GM23338 (cell line): ENCODE data around the gene DHRSX. TPM values are rescaled to one million over a fixed set of nuclear protein-coding genes. Genes with fewer than 3 reads are reported as not detected.

Experiments used
- ATAC-seq: fragments of 200-7000 bp; cut with Tn5 transposase; 3 replicates; pipeline ENCODE4 v1.9.1; 2020
- DNase-seq: peaks from one replicate; pipeline ENCODE4 v3.0.0-alpha.2; 2015; ENCODE audit warnings: low spot score
- H2AFZ ChIP-seq: fragments of 200-600 bp; sonication (generic); 2 replicates; pipeline ENCODE4 v1.8.0; 2016; ENCODE audit warnings: antibody characterized with exemption, mild to moderate bottlenecking, moderate library complexity
- H3F3A ChIP-seq: fragments of 200-600 bp; sonication (generic); replicated peaks from 2 replicates; pipeline ENCODE4 v1.8.0; 2017; ENCODE audit warnings: antibody characterized with exemption, mixed run types, low read depth
- H3K27ac ChIP-seq: fragments of 200-600 bp; sonication (generic); 2 replicates; pipeline ENCODE4 v1.6.1; 2016; ENCODE audit warnings: low read depth
- H3K27me3 ChIP-seq: fragments of 200-600 bp; sonication (generic); 2 replicates; pipeline ENCODE4 v1.8.0; 2016; ENCODE audit warnings: mild to moderate bottlenecking, mixed run types, moderate library complexity; ENCODE audit not compliant: insufficient read depth
- H3K36me3 ChIP-seq: fragments of 200-600 bp; sonication (generic); 2 replicates; pipeline ENCODE4 v1.8.0; 2016; ENCODE audit warnings: mild to moderate bottlenecking; ENCODE audit not compliant: insufficient read depth
- H3K4me1 ChIP-seq: fragments of 200-600 bp; sonication (generic); 2 replicates; pipeline ENCODE4 v1.8.0; 2016; ENCODE audit warnings: mild to moderate bottlenecking, moderate library complexity; ENCODE audit not compliant: insufficient read depth
- H3K4me2 ChIP-seq: fragments of 200-600 bp; sonication (generic); 2 replicates; pipeline ENCODE4 v1.7.1; 2017; ENCODE audit warnings: mixed run types
- H3K4me3 ChIP-seq: fragments of 200-600 bp; sonication (generic); 2 replicates; pipeline ENCODE4 v1.6.1; 2016; ENCODE audit warnings: mixed run types
- H3K79me2 ChIP-seq: fragments of 200-600 bp; sonication (generic); replicated peaks from 2 replicates; pipeline ENCODE4 v1.8.0; 2017; ENCODE audit warnings: mild to moderate bottlenecking; ENCODE audit not compliant: insufficient read depth
- H3K9me2 ChIP-seq: fragments of 200-600 bp; sonication (generic); 2 replicates; pipeline ENCODE4 v1.8.0; 2017; ENCODE audit not compliant: insufficient read depth
- H4K20me1 ChIP-seq: fragments of 200-600 bp; sonication (generic); replicated peaks from 2 replicates; pipeline ENCODE4 v1.8.0; 2017; ENCODE audit warnings: mild to moderate bottlenecking; ENCODE audit not compliant: insufficient read depth
- H3K27ac Mint-ChIP-seq: 2 replicates; pipeline ENCODE4 v1.8.0; 2020; ENCODE audit warnings: inconsistent platforms, mild to moderate bottlenecking, moderate library complexity, mixed read lengths
- H3K27me3 Mint-ChIP-seq: 3 replicates; pipeline ENCODE4 v1.8.0; 2022; ENCODE audit warnings: low read depth, mild to moderate bottlenecking, moderate library complexity, mixed read lengths, inconsistent platforms; ENCODE audit not compliant: insufficient read depth, poor library complexity
- H3K36me3 Mint-ChIP-seq: 3 replicates; pipeline ENCODE4 v1.8.0; 2021; ENCODE audit warnings: low read depth, mild to moderate bottlenecking, inconsistent platforms, moderate library complexity, mixed read lengths
- H3K4me1 Mint-ChIP-seq: 3 replicates; pipeline ENCODE4 v1.8.0; 2020; ENCODE audit warnings: mild to moderate bottlenecking, inconsistent platforms, mixed read lengths
- H3K4me3 Mint-ChIP-seq: 3 replicates; pipeline ENCODE4 v1.8.0; 2021; ENCODE audit warnings: moderate library complexity, mild to moderate bottlenecking, inconsistent platforms, mixed read lengths
- H3K9me3 Mint-ChIP-seq: 3 replicates; pipeline ENCODE4 v1.8.0; 2020; ENCODE audit warnings: moderate library complexity, mild to moderate bottlenecking, inconsistent platforms, mixed read lengths
- CREB1 ChIP-seq: fragments of 250-450 bp; sonication (Bioruptor Pico); IDR thresholded peaks from 2 replicates; pipeline ENCODE4 v1.5.0; 2020; ENCODE audit warnings: low read depth, mild to moderate bottlenecking, moderate library complexity
- CTCF ChIP-seq, 2 experiments: fragments of 200-600 bp in 1 of 2; sonication (generic) in 1 of 2; conservative IDR thresholded peaks; 2 replicates each; pipeline versions ENCODE4 v1.5.1 to v1.6.1; 2016 to 2017; ENCODE audit warnings: antibody characterized with exemption in 2 of 2, low read depth in 2 of 2, mild to moderate bottlenecking in 2 of 2, moderate library complexity in 1 of 2
- EZH2 ChIP-seq: fragments of 200-600 bp; sonication (generic); IDR thresholded peaks from one replicate; pipeline ENCODE4 v1.8.0; 2017; ENCODE audit warnings: antibody characterized with exemption, mild to moderate bottlenecking, low read depth; ENCODE audit not compliant: unreplicated experiment
- EZH2phosphoT487 ChIP-seq: fragments of 200-600 bp; sonication (generic); IDR thresholded peaks from one replicate; pipeline ENCODE4 v1.8.1; 2018; ENCODE audit warnings: antibody characterized with exemption; ENCODE audit not compliant: unreplicated experiment
- JUNB ChIP-seq: IDR thresholded peaks from one replicate; pipeline ENCODE4 v1.6.1; 2016; ENCODE audit warnings: antibody characterized with exemption; ENCODE audit not compliant: unreplicated experiment
- NANOG ChIP-seq: IDR thresholded peaks from 2 replicates; pipeline ENCODE4 v1.6.1; 2016; ENCODE audit warnings: antibody characterized with exemption, borderline replicate concordance
- POLR2AphosphoS5 ChIP-seq: IDR thresholded peaks from 2 replicates; pipeline ENCODE4 v1.6.1; 2016; ENCODE audit warnings: antibody characterized with exemption, low read depth
- STAT1 ChIP-seq: IDR thresholded peaks from one replicate; pipeline ENCODE4 v1.6.1; 2016; ENCODE audit warnings: antibody characterized with exemption; ENCODE audit not compliant: unreplicated experiment
- ZNF114 ChIP-seq: fragments of 250-450 bp; sonication (Bioruptor Pico); IDR thresholded peaks from 2 replicates; pipeline ENCODE4 v1.5.0; 2020; ENCODE audit warnings: mild to moderate bottlenecking, moderate library complexity
- ZNF331 ChIP-seq: fragments of 250-450 bp; sonication (Bioruptor Pico); IDR thresholded peaks from 2 replicates; pipeline ENCODE4 v1.5.0; 2020; ENCODE audit warnings: low read depth, mild to moderate bottlenecking, moderate library complexity
- long read RNA-seq: library from polyadenylated mRNA; unstranded; transcript quantifications from one replicate; pipeline ENCODE4 v2.0.0, GENCODE V29; 2020; ENCODE audit not compliant: unreplicated experiment
- polyA plus RNA-seq: library from polyadenylated mRNA; unstranded; fragments of >200 nt; fragmentation: Nextera tagmentation; extraction: Ambion mirVana; gene quantifications from 2 replicates; pipeline ENCODE4 v1.2.1, GENCODE V29; 2016
- total RNA-seq: library from RNA; depleted of rRNA; stranded (reverse); fragments of >200 nt; shearing (Covaris generic); gene quantifications from 2 replicates; pipeline ENCODE4 v1.2.3, GENCODE V29; 2014; rRNA removed
- TF ChIP-seq, protein P1 (sequence below): IDR thresholded peaks from 2 replicates; pipeline ENCODE4 v1.6.1; 2016; ENCODE audit warnings: antibody characterized with exemption
- TF ChIP-seq, protein P2 (sequence below): IDR thresholded peaks from one replicate; pipeline ENCODE4 v1.6.1; 2018; ENCODE audit warnings: antibody characterized with exemption; ENCODE audit not compliant: unreplicated experiment

DHRSX gene
- 18.5 and 33.9 TPM in 2 replicates for total RNA-seq
- 43.0 and 44.3 TPM in 2 replicates for polyA plus RNA-seq
- long read RNA-seq, transcript DHRSX-201 (7 exons, 2,571 nt): major isoform, 16 of 40 reads
- long read RNA-seq, partial matches to known transcripts: 9 of 40 reads
- long read RNA-seq, other reads (novel, unspliced or antisense): 15 of 40 reads

GRCh38 chrX:2500803-2501558 is at the start of gene DHRSX, which contains the start of gene ZBED1:
Gene DHRSX, minus strand, starts transcription at chrX:2500976. Its CDS starts 51 bp downstream, at chrX:2500925.
Gene ZBED1, minus strand, starts transcription at chrX:2500976. Its CDS starts 10,257 bp downstream, at chrX:2490719.
- Histone ChIP-seq H2AFZ (no peak within 1 kb of the TSS), H3K4me1 (peaks cover 37% of the 10 kb centered on the region), H3K79me2 (peaks cover 43% of the 10 kb centered on the region), H3K36me3 (no peaks in the 10 kb centered on the region), H3K27ac (peak within 1 kb of the TSS; percentile 90), H3K4me2 (peak within 1 kb of the TSS; percentile 68), H3K27me3 (no peaks in the 10 kb centered on the region), H3K9me2 (no peaks in the 10 kb centered on the region), H3F3A (peaks cover 7% of the 10 kb centered on the region), H4K20me1 (0 out of 2 replicates have a peak, but pooled peaks cover 7% of the 10 kb centered on the region), H3K4me3 (peak within 1 kb of the TSS; percentile 80)
- H3K9me3 Mint-ChIP-seq: no peaks in the 10 kb centered on the region
- DNase-seq (no peak), ATAC-seq (peak; percentile 41)
- peaks cover 21% of the 10 kb centered on the region for H3K4me1 Mint-ChIP-seq
- no peak within 1 kb of the TSS for H3K27ac Mint-ChIP-seq
- H3K4me3 Mint-ChIP-seq: peak within 1 kb of the TSS; percentile 80
- peaks cover 17% of the 10 kb centered on the region for H3K27me3 Mint-ChIP-seq
- peaks cover 20% of the 10 kb centered on the region for H3K36me3 Mint-ChIP-seq
- TF ChIP-seq, protein P1, sequence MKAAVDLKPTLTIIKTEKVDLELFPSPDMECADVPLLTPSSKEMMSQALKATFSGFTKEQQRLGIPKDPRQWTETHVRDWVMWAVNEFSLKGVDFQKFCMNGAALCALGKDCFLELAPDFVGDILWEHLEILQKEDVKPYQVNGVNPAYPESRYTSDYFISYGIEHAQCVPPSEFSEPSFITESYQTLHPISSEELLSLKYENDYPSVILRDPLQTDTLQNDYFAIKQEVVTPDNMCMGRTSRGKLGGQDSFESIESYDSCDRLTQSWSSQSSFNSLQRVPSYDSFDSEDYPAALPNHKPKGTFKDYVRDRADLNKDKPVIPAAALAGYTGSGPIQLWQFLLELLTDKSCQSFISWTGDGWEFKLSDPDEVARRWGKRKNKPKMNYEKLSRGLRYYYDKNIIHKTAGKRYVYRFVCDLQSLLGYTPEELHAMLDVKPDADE: no peak
- TF ChIP-seq POLR2AphosphoS5: peak; percentile 23; the same call in 1 of the 2 replicates

GRCh38 chrX:2549876-2550275 is 49.1 kb upstream of the DHRSX start:
- Histone ChIP-seq H2AFZ (peak overlapping the region; percentile 82; the same call in 1 of the 2 replicates), H3K79me2 (no peaks in the 10 kb centered on the region), H3F3A (0 out of 2 replicates have a peak, but pooled peaks cover 3% of the 10 kb centered on the region), H3K27ac (peak overlapping the region; percentile 84), H3K9me2 (no peaks in the 10 kb centered on the region), H4K20me1 (no peaks in the 10 kb centered on the region), H3K27me3 (no peaks in the 10 kb centered on the region), H3K4me2 (peak overlapping the region; percentile 49; the same call in 1 of the 2 replicates), H3K4me3 (no peak overlapping the region), H3K36me3 (no peaks in the 10 kb centered on the region), H3K4me1 (peaks cover 37% of the 10 kb centered on the region)
- Mint-ChIP-seq H3K4me3 (no peak overlapping the region), H3K4me1 (peaks cover 30% of the 10 kb centered on the region), H3K9me3 (peaks cover 45% of the 10 kb centered on the region), H3K27ac (peak overlapping the region; percentile 68), H3K27me3 (peaks cover 6% of the 10 kb centered on the region), H3K36me3 (peaks cover 33% of the 10 kb centered on the region)
- peak; percentile 18 for ATAC-seq
- no peak for DNase-seq
- TF ChIP-seq, protein P1: no peak
- TF ChIP-seq JUNB (no peak), ZNF114 (CRISPR knock-in tag) (no peak), EZH2 (no peak), STAT1 (no peak), ZNF331 (CRISPR knock-in tag) (no peak), EZH2phosphoT487 (no peak), CTCF (conservative IDR thresholded peaks at IDR 0.05; ENCODE audit: low read depth in 2 of 2) (no peak), POLR2AphosphoS5 (no peak), CREB1 (no peak), NANOG (no peak)
- TF ChIP-seq, protein P2, sequence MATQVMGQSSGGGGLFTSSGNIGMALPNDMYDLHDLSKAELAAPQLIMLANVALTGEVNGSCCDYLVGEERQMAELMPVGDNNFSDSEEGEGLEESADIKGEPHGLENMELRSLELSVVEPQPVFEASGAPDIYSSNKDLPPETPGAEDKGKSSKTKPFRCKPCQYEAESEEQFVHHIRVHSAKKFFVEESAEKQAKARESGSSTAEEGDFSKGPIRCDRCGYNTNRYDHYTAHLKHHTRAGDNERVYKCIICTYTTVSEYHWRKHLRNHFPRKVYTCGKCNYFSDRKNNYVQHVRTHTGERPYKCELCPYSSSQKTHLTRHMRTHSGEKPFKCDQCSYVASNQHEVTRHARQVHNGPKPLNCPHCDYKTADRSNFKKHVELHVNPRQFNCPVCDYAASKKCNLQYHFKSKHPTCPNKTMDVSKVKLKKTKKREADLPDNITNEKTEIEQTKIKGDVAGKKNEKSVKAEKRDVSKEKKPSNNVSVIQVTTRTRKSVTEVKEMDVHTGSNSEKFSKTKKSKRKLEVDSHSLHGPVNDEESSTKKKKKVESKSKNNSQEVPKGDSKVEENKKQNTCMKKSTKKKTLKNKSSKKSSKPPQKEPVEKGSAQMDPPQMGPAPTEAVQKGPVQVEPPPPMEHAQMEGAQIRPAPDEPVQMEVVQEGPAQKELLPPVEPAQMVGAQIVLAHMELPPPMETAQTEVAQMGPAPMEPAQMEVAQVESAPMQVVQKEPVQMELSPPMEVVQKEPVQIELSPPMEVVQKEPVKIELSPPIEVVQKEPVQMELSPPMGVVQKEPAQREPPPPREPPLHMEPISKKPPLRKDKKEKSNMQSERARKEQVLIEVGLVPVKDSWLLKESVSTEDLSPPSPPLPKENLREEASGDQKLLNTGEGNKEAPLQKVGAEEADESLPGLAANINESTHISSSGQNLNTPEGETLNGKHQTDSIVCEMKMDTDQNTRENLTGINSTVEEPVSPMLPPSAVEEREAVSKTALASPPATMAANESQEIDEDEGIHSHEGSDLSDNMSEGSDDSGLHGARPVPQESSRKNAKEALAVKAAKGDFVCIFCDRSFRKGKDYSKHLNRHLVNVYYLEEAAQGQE: no peak
